ENCODE measurements around the gene NHLRC2. TPM values are rescaled to one million over a fixed set of nuclear protein-coding genes. Genes with fewer than 3 reads are reported as not detected.

NHLRC2 gene
- total RNA-seq, 1 donor from 2014 or later: 47.6 TPM

GRCh38 chr10:113859261-113859660 lies 4.8 kb downstream of the NHLRC2 start:
- no peak overlapping the region for H3K27ac Mint-ChIP-seq
- H3K9me3 Mint-ChIP-seq: no peaks in the 10 kb centered on the region
- H3K27me3 Mint-ChIP-seq (ENCODE audit: insufficient read depth, low read depth): no peaks in the 10 kb centered on the region
- H3K9ac ChIP-seq: no peak overlapping the region
- H3K36me3 Mint-ChIP-seq: peaks cover 41% of the 10 kb centered on the region
- no peaks in the 10 kb centered on the region for H3K9me3 ChIP-seq (ENCODE audit: low read depth)
- H2AFZ ChIP-seq (replicated peaks): no peak overlapping the region
- peaks cover 21% of the 10 kb centered on the region for H3K4me1 ChIP-seq
- H3K36me3 ChIP-seq: peaks cover 44% of the 10 kb centered on the region
- no peak for TF ChIP-seq EZH2 (IDR thresholded peaks at IDR 0.05)
- no peak for TF ChIP-seq EZH2phosphoT487 (IDR thresholded peaks at IDR 0.05)
- TF ChIP-seq, protein P1, sequence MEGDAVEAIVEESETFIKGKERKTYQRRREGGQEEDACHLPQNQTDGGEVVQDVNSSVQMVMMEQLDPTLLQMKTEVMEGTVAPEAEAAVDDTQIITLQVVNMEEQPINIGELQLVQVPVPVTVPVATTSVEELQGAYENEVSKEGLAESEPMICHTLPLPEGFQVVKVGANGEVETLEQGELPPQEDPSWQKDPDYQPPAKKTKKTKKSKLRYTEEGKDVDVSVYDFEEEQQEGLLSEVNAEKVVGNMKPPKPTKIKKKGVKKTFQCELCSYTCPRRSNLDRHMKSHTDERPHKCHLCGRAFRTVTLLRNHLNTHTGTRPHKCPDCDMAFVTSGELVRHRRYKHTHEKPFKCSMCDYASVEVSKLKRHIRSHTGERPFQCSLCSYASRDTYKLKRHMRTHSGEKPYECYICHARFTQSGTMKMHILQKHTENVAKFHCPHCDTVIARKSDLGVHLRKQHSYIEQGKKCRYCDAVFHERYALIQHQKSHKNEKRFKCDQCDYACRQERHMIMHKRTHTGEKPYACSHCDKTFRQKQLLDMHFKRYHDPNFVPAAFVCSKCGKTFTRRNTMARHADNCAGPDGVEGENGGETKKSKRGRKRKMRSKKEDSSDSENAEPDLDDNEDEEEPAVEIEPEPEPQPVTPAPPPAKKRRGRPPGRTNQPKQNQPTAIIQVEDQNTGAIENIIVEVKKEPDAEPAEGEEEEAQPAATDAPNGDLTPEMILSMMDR (IDR thresholded peaks at IDR 0.05): no peak
- no peak overlapping the region for H3K4me3 Mint-ChIP-seq
- no peak overlapping the region for H3K4me2 ChIP-seq
- H3K4me3 ChIP-seq: no peak overlapping the region
- H4K20me1 ChIP-seq (ENCODE audit: low read depth): no peaks in the 10 kb centered on the region
- H3K4me1 Mint-ChIP-seq: peaks cover 22% of the 10 kb centered on the region
- no peak overlapping the region for H3K27ac ChIP-seq
- peaks cover 70% of the 10 kb centered on the region for H3K79me2 ChIP-seq (ENCODE audit: low read depth)
- DNase-seq (ENCODE audit: low spot score): no peak
- H3K27me3 ChIP-seq: no peaks in the 10 kb centered on the region
- H3F3A ChIP-seq (ENCODE audit: low read depth): no peaks in the 10 kb centered on the region

GRCh38 chr10:113865901-113866300 lies 11.4 kb downstream of the NHLRC2 start:
- Histone ChIP-seq H3F3A (ENCODE audit: low read depth) (no peaks in the 10 kb centered on the region), H2AFZ (replicated peaks) (no peak overlapping the region), H3K36me3 (peaks cover 24% of the 10 kb centered on the region), H3K4me2 (no peak overlapping the region), H3K79me2 (ENCODE audit: low read depth) (peaks cover 80% of the 10 kb centered on the region), H3K9ac (no peak overlapping the region), H3K9me3 (ENCODE audit: low read depth) (no peaks in the 10 kb centered on the region), H4K20me1 (ENCODE audit: low read depth) (peaks cover 9% of the 10 kb centered on the region), H3K4me3 (no peak overlapping the region), H3K27ac (no peak overlapping the region), H3K27me3 (no peaks in the 10 kb centered on the region), H3K4me1 (no peaks in the 10 kb centered on the region)
- no peak for DNase-seq (ENCODE audit: low spot score)
- TF ChIP-seq EZH2phosphoT487 (IDR thresholded peaks at IDR 0.05): no peak
- TF ChIP-seq, protein P1 (IDR thresholded peaks at IDR 0.05): no peak
- TF ChIP-seq EZH2 (IDR thresholded peaks at IDR 0.05): no peak
- peaks cover 3% of the 10 kb centered on the region for H3K9me3 Mint-ChIP-seq
- no peak overlapping the region for H3K27ac Mint-ChIP-seq
- peaks cover 48% of the 10 kb centered on the region for H3K36me3 Mint-ChIP-seq
- no peaks in the 10 kb centered on the region for H3K4me1 Mint-ChIP-seq
- H3K27me3 Mint-ChIP-seq (ENCODE audit: insufficient read depth, low read depth): no peaks in the 10 kb centered on the region
- H3K4me3 Mint-ChIP-seq: no peak overlapping the region

DNA sequence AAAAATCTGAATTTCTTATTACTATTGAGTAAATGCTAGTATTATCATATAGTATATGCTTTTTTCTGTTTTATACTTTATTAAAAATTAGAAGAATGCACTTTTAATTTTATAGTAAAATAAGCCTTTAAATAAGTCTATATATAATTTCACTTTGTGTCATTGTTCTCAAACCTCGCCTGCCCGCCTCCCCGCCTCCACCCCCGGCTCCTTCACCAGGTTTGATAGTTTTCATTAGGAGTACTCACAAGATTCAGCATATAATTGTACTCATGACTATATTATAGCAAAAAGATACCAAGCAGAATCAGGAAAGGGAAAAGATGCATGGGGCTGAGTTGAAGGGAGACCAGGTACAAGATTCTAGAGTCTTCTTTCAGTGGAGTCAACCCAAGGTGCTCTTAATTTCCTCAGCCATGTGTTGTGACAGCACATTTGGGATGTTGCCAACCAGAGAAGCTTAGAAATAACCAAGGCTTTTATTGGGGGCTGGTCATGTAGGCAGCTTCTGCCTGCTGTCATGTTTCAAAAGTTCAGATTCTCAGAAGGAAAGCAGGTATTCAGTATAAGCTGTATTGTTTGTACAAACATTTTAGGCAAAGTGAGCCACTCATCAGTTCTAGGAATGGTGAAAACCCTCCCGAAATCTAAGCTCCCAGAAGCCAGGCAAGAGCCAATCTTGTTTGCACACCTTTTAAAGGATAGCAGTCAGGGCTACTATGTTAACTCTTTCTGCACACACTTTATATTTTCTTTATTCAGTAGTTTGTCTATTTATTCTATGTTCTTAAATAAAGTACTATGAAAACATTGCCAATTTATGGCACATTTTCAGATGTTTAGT lies 12.3 kb downstream of the NHLRC2 start:
- Histone ChIP-seq H3K27ac (no peak overlapping the region), H3K4me3 (no peak overlapping the region), H4K20me1 (ENCODE audit: low read depth) (peaks cover 9% of the 10 kb centered on the region), H3K9me3 (ENCODE audit: low read depth) (no peaks in the 10 kb centered on the region), H3F3A (ENCODE audit: low read depth) (no peaks in the 10 kb centered on the region), H2AFZ (replicated peaks) (no peak overlapping the region), H3K4me1 (no peaks in the 10 kb centered on the region), H3K4me2 (no peak overlapping the region), H3K36me3 (peaks cover 17% of the 10 kb centered on the region), H3K79me2 (ENCODE audit: low read depth) (peaks cover 89% of the 10 kb centered on the region), H3K27me3 (no peaks in the 10 kb centered on the region), H3K9ac (no peak overlapping the region)
- Mint-ChIP-seq H3K27me3 (ENCODE audit: insufficient read depth, low read depth) (no peaks in the 10 kb centered on the region), H3K27ac (no peak overlapping the region), H3K4me1 (no peaks in the 10 kb centered on the region), H3K4me3 (no peak overlapping the region), H3K9me3 (peaks cover 6% of the 10 kb centered on the region), H3K36me3 (peaks cover 46% of the 10 kb centered on the region)
- DNase-seq (ENCODE audit: low spot score): no peak
- TF ChIP-seq, protein P1 (IDR thresholded peaks at IDR 0.05): no peak
- no peak for TF ChIP-seq EZH2 (IDR thresholded peaks at IDR 0.05)

Measured in neural progenitor cell (in vitro differentiated cells).